ENCODE measurements around the gene PCNX3.

- TF ChIP-seq CHD1 (IDR thresholded peaks at IDR 0.05; ENCODE audit: low read depth, low read length) (no peak), CTCF (conservative IDR thresholded peaks at IDR 0.05; ENCODE audit: low read depth, low read length) (no peak), SMC3 (IDR thresholded peaks at IDR 0.05; ENCODE audit: low read depth, low read length) (no peak), POLR2A (IDR thresholded peaks at IDR 0.05; ENCODE audit: low read depth, low read length) (no peak), MXI1 (IDR thresholded peaks at IDR 0.05; ENCODE audit: borderline replicate concordance, low read depth, low read length) (no peak), CEBPB (IDR thresholded peaks at IDR 0.05; ENCODE audit: low read depth, low read length) (no peak)
Observed at GRCh38 chr11:65617990-65618751, 2.6 kb downstream of the PCNX3 start.
